C4-2B (cell line): ENCODE results near the gene ZNF598.

Source experiments
- ZFX ChIP-seq: fragments of 450-650 bp; IDR thresholded peaks from 2 replicates; pipeline ENCODE4 v1.6.1; 2017
- TF ChIP-seq, protein P1 (sequence below): fragments of 450-650 bp; conservative IDR thresholded peaks from 2 replicates; pipeline ENCODE4 v1.5.1; 2017; ENCODE audit warnings: mild to moderate bottlenecking

DNA sequence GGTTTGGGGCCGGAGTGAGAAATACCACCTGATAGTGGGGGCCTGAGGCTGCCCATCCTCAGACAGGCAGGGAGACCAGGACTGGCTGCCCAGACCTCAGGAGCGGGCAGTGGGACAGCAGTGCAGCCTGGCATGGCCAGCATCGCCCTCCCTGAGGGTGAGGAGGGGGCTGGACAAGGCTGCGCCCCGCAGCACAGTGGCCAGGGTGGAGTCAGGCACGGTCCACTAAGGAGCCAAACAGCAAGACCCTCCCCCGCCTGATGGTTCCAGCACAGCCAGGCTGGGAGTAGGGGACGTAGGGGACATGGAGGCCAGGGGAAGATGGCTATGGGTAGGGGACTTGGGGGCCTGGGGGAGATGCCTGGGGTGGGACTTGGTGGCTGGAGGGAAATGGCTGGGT, 3.3 kb downstream of the ZNF598 start:
- TF ChIP-seq, protein P1, sequence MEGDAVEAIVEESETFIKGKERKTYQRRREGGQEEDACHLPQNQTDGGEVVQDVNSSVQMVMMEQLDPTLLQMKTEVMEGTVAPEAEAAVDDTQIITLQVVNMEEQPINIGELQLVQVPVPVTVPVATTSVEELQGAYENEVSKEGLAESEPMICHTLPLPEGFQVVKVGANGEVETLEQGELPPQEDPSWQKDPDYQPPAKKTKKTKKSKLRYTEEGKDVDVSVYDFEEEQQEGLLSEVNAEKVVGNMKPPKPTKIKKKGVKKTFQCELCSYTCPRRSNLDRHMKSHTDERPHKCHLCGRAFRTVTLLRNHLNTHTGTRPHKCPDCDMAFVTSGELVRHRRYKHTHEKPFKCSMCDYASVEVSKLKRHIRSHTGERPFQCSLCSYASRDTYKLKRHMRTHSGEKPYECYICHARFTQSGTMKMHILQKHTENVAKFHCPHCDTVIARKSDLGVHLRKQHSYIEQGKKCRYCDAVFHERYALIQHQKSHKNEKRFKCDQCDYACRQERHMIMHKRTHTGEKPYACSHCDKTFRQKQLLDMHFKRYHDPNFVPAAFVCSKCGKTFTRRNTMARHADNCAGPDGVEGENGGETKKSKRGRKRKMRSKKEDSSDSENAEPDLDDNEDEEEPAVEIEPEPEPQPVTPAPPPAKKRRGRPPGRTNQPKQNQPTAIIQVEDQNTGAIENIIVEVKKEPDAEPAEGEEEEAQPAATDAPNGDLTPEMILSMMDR, result no peak
- no peak for TF ChIP-seq ZFX
